GM18873 (cell line): ENCODE measurements around the gene SLC22A3.
"Not testable (repeated sequence)": the region's sequence is repeated elsewhere in the genome, so short reads cannot be mapped to it uniquely, and the experiment has no call there.

Source experiments
- ATAC-seq: cut with Tn5 transposase; IDR thresholded peaks from one replicate; pipeline ENCODE4 v1.9.1; 2021; ENCODE audit warnings: mild to moderate bottlenecking, moderate library complexity, moderate number of reproducible peaks; ENCODE audit not compliant: unreplicated experiment, low FRiP score

SLC22A3 gene

DNA sequence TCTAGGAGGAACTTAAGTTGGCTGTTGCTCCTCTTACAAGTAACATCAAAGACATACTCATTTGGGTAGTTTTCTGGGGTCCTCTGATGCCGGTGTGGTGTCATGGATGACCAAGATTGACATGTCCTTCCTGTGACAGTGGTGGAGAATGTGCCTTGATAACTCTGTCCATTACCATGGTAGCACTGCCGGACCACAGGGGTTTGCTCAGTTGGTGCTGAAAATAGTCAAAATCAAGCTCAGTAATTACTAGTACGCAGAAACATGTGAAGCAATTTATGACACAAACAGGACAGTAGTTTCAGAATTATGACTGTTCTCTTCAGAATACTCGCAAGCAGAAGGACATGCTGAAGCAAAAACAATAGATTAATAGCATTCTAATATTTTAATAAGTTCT, 128.9 kb downstream of the SLC22A3 start:
- ATAC-seq = not testable (repeated sequence)

GRCh38 chr6:160477901-160478300, 129.7 kb downstream of the SLC22A3 start:
- ATAC-seq = no peak

GRCh38 chr6:160487116-160487515, 138.9 kb downstream of the SLC22A3 start:
- no peak for ATAC-seq

DNA sequence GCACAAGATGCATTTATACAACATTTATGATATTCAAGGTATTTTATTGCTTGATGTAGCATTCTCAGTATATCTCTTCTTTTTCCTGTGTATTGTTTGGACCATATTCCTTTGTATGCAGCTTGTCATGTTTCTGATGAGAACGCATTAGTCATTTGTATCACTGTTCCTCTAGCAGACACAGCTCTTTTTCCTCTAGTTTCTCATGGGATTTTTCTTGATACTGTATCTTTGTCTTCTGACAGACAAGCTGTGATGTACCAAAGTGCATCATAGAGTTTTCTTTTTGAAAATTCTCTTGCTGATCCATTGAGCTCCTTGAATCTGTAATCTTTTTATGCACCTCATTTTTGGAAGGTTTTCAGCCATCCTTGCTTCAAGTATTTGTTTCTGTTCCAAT, 140.9 kb downstream of the SLC22A3 start:
- ATAC-seq = no peak

- no peak for ATAC-seq
Measured at GRCh38 chr6:160494576-160494975, 146.4 kb downstream of the SLC22A3 start.

DNA sequence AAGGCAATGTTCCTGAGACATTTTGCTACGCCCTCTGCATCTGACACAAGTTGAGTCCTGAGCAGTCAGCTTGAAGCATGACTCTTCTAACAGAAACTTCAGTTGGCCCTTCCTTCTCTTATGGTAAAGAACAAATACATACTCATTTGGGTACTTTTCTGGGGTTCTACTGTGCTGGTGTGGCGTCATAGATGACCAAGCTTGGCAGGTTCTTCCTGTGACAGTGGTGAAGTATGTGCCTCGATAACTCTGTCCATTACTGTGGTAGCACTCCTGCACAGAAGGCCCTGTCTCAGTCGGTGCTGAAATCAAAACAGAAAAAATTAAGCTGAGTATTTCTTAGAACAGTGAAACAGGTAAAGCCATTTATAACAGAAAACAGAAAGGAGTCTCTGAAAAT, 152.5 kb downstream of the SLC22A3 start:
- ATAC-seq = no peak
